Measurements from ENCODE around the gene FHAD1.
A peak's percentile ranks its signal among the peaks of the same experiment; 100 is the strongest.

The FHAD1 gene

GRCh38 chr1:15362096-15362736 is 115.2 kb downstream of the FHAD1 start:
- TF ChIP-seq, protein P1, sequence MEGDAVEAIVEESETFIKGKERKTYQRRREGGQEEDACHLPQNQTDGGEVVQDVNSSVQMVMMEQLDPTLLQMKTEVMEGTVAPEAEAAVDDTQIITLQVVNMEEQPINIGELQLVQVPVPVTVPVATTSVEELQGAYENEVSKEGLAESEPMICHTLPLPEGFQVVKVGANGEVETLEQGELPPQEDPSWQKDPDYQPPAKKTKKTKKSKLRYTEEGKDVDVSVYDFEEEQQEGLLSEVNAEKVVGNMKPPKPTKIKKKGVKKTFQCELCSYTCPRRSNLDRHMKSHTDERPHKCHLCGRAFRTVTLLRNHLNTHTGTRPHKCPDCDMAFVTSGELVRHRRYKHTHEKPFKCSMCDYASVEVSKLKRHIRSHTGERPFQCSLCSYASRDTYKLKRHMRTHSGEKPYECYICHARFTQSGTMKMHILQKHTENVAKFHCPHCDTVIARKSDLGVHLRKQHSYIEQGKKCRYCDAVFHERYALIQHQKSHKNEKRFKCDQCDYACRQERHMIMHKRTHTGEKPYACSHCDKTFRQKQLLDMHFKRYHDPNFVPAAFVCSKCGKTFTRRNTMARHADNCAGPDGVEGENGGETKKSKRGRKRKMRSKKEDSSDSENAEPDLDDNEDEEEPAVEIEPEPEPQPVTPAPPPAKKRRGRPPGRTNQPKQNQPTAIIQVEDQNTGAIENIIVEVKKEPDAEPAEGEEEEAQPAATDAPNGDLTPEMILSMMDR (IDR thresholded peaks at IDR 0.05; ENCODE audit: low read length, missing control alignments) = no peak
- DNase-seq (ENCODE audit: low read depth) = no peak
- no peak overlapping the region for H3K4me3 ChIP-seq (replicated peaks; ENCODE audit: low read depth, low read length)

GRCh38 chr1:15362737-15363128 is 115.7 kb downstream of the FHAD1 start:
- DNase-seq (ENCODE audit: low read depth) = no peak
- H3K4me3 ChIP-seq (replicated peaks; ENCODE audit: low read depth, low read length) = no peak overlapping the region
- TF ChIP-seq, protein P1 (IDR thresholded peaks at IDR 0.05; ENCODE audit: low read length, missing control alignments) = no peak

DNA sequence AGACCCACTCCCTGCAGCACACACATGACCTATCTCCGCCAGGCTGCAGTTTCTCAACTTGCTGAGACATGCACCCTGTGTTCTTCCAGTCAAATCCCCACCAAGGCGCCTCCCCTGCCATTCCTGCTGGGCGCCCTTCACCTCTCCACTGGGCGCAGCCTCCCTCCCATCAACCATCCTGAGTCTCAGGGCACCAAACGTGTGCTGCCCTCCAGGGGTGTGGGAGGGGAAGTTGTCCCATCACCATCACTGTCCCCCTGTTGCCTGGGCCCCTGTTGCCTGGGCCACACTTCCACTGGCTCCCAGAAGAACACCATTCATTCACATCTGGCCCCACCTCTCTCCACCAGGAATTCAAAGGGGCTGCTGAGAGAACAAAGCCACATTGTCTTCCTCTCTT is 117.7 kb downstream of the FHAD1 start:
- no peak overlapping the region for H3K4me3 ChIP-seq (replicated peaks; ENCODE audit: low read depth, low read length)
- no peak for DNase-seq (ENCODE audit: low read depth)
- TF ChIP-seq, protein P1 (IDR thresholded peaks at IDR 0.05; ENCODE audit: low read length, missing control alignments) = no peak

DNA sequence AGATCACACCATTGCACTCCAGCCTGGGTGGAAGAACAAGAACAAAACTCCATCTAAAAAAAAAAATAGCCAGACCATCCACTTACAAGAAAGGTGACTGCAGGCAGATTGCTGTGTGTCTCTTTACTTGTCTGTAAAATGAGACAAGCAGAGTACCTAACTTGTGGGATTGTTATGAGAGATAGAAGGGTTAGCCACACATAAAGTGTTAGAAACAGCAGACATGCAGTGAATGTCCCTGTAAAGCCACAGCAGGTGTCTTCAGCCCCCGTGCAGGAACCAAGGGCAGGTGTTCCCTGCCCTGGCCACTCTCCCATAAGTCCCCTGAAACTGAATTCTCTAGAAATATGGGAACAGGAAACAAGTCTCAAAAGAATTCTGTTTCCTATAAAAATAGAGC is 121.9 kb downstream of the FHAD1 start:
- DNase-seq (ENCODE audit: low read depth) = no peak
- TF ChIP-seq, protein P1 (IDR thresholded peaks at IDR 0.05; ENCODE audit: low read length, missing control alignments) = no peak
- no peak overlapping the region for H3K4me3 ChIP-seq (replicated peaks; ENCODE audit: low read depth, low read length)

DNA sequence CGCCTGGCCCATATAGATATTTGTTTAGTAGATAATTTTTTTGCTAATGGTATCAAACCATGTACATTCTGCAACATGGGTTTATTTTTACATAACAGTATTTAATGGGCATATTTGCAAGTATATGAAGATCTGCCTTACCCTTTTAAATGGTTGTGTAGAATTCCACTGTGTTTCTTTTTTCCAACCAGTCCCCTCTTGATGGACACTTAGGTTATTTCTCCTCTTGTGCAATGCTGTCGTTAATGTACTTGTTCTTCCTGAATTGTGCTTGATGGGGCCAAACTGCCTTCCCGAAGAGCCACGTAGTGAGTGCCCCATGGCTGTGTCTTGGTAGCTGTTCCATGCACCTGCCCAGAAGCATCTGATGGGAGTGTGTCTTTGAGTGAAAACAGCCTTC is 123.2 kb downstream of the FHAD1 start:
- TF ChIP-seq, protein P1 (IDR thresholded peaks at IDR 0.05; ENCODE audit: low read length, missing control alignments) = no peak
- no peak overlapping the region for H3K4me3 ChIP-seq (replicated peaks; ENCODE audit: low read depth, low read length)
- DNase-seq (ENCODE audit: low read depth) = no peak

GRCh38 chr1:15370781-15371520 is 123.9 kb downstream of the FHAD1 start:
- TF ChIP-seq, protein P1 (IDR thresholded peaks at IDR 0.05; ENCODE audit: low read length, missing control alignments) = no peak
- DNase-seq (ENCODE audit: low read depth) = peak; percentile 25
- H3K4me3 ChIP-seq (replicated peaks; ENCODE audit: low read depth, low read length) = no peak overlapping the region
